HG02943 (cell line): ENCODE data around the gene TP53BP1.
A peak's percentile ranks its signal among the peaks of the same experiment; 100 is the strongest.

Source experiments
- ATAC-seq: cut with Tn5 transposase; IDR thresholded peaks from one replicate; pipeline ENCODE4 v1.9.1; 2021; ENCODE audit warnings: mild to moderate bottlenecking, low read depth, moderate library complexity; ENCODE audit not compliant: unreplicated experiment

The TP53BP1 gene

GRCh38 chr15:43521419-43521818 lies 28.5 kb upstream of the TP53BP1 start:
- no peak for ATAC-seq

DNA sequence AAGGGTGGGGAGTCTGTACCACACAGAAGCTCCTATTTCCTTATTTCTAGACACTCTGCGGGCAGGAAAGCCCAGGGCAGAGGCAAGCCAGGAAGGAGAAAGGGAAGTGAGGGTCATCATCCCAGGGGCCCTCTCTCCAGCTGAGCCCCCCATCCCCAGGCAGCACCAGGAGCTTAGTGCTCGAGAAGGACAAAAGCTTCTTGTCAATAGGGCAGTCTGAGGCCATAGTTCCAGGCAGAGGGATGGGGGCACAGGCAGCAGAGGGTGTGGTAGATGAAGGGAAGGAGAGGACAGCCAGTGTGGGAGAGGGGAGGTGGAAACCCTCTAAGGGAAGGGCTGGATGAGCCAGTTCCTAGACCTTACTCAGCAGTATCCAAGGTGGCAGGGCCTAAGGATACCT lies 27.2 kb upstream of the TP53BP1 start:
- ATAC-seq, result no peak

DNA sequence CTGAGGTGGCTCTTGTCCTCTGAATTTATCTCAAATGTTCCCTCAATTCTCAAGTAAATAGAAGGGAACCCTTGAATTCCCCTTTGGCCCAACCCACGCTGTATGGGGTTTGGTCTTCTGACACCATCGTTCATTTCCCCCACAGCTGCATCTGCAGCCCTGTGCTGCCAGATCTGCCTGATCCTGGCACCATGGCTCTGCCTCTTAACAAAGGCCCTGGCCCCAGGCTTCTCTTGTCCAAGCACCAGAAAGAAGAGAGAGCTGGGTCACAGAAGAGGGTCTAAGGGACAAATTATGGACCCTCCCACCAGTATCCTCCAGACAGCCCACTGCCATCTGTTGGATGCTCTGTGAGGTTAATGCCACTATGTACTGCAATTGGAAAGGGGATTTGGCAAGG lies 26.2 kb upstream of the TP53BP1 start:
- ATAC-seq, result no peak

- ATAC-seq, result no peak
Observed at GRCh38 chr15:43518197-43518761, 25.3 kb upstream of the TP53BP1 start.

GRCh38 chr15:43517354-43518196 lies 24.6 kb upstream of the TP53BP1 start, which contains the start of gene MAP1A:
TSS of gene MAP1A (plus strand) at chr15:43517608. CDS start at chr15:43521474, 3,866 bp downstream.
- no peak for ATAC-seq

DNA sequence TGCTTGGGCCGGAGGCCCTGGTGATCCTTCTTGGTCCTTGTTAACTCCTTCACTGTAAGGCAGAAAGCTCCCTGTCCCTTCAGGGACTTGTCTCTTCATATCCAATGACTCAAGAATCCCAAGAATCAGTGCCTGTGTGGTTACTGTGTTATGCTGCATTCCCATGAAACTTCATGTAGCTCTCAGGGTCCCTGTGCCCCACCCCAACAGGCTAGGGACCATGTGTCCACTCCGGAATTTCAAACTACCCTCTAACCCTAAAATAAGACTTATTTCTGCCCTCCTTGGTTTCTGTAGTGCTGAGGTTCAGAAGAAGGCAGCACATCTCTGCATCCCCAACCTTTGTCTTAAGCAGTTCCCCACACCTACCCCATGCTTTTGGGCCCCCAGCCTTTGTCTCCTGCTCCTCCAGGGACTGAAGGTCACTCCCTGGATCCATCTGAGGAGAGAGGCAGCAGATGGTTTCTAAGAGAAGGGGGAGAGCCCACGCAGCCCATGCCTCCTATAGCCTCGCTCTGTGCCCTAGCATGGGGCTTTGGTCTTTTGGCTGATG lies 23.9 kb upstream of the TP53BP1 start:
- no peak for ATAC-seq

DNA sequence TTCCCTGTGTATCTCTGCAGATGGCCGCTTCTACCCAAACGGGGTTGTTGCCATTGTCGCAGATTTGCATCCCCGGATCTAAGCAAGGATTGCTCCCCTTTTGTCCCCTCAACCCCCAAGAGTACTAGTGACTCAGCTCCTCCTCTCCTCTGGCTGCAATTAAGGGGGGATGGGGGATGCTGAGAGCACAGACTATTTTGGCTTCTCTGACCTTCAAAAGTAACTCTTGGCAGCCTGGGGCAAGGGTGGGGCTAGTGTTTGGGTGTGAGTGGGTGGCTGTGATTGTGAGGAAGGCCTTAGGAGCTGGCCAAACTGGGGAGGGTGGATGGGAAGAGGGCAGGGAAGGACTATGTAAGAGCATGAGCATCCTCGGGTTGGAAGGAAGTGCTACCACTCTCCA lies 23.2 kb upstream of the TP53BP1 start:
- no peak for ATAC-seq

DNA sequence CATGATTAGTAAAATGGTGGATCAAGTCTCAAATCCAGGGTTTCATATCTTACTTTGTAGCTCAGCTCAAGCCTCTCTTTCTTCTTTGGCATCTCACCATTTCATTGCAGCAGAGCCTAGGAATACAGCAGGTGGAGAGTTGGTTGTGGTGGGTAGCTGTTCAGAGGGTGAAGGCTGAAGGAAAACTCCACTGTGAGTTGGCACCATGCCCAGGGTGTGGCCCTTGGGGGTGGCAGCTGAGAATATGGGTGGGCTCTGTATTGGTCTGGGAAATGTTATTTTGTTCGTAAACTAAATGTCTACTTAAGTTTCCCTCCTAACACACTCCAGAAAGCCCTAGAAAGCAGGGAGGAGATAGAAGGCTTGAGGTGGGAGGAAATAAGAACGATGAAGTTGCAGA lies 22.8 kb upstream of the TP53BP1 start:
- ATAC-seq, result no peak

DNA sequence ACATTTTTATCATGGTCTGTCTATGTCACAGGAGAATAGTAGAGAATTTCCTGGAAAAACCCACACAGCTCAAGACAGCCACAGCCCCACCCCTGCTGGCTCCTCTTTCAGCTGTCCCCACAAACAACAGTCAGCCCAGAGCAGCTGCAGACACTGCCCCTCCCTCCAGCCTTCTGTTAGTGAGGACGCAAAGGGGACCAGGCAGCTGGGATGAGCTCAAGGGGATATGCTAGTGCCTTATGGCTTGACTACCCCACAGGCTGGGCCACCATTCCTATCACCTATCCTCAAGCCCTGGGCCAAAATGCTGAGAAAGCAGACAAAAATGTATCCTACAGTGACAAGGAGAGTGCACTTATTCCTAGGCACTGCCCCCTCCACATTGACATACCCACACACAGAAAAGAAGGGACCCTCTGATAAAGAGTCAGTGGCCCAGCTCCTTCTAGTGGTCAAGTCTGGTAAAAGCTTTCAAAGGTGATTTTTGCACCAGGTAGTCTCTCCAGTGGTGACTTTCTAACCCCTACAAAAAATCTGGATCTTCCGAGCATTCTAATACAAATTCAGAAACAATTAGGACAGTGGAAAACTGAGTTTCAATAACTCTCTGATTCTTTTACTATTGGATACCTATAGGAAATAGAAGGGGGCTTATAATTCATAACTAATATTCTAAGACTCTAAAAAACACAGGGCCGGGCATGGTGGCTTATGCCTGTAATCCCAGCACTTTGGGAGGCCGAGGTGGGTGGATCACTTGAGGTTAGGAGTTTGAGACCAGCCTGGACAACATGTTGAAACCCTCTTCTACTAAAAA lies 21.5 kb upstream of the TP53BP1 start:
- ATAC-seq, result no peak

GRCh38 chr15:43513550-43513949 lies 20.6 kb upstream of the TP53BP1 start:
- no peak for ATAC-seq

DNA sequence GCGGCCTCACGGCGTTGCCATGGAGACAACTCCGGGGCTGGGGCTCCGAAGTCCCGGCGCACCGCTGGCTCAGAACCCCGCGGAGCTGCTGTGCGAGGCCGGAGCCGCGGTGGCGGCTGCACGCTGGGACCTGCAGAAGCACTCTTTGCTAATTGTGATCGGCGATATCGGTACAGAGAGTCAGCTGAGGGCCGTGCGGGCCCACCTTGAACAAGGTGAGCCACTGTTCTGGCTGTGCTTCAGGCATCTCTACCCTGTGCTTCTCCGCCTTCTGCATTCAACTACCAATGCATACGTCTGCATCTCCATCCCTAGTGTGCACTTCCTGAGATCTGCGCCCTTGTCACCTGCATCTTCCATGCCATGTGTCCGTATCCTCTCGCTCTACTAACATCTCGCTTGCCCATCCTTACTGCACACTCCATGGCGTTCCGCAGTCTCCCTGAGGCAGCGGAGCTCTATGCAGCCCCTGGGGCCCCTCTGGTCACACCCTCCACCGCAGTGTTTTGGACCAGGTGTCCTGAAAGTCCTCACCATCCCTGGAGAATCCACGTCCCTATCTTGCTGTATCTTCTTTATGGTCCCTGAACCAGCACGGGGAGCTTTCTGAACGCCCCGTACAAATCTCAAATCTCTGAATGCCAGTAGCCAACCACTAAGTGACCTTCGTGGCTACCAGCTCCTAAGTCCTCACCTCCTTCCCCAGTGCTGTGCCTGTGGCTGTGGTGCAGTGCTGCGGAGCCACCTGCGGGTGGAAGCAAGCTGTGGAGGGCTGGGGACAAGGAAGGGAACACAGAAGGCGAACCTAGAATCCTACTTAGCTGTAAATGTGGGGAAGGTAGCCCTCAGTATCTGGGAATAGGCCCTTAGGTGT lies 18.3 kb upstream of the TP53BP1 start:
- peak; percentile 20 for ATAC-seq

DNA sequence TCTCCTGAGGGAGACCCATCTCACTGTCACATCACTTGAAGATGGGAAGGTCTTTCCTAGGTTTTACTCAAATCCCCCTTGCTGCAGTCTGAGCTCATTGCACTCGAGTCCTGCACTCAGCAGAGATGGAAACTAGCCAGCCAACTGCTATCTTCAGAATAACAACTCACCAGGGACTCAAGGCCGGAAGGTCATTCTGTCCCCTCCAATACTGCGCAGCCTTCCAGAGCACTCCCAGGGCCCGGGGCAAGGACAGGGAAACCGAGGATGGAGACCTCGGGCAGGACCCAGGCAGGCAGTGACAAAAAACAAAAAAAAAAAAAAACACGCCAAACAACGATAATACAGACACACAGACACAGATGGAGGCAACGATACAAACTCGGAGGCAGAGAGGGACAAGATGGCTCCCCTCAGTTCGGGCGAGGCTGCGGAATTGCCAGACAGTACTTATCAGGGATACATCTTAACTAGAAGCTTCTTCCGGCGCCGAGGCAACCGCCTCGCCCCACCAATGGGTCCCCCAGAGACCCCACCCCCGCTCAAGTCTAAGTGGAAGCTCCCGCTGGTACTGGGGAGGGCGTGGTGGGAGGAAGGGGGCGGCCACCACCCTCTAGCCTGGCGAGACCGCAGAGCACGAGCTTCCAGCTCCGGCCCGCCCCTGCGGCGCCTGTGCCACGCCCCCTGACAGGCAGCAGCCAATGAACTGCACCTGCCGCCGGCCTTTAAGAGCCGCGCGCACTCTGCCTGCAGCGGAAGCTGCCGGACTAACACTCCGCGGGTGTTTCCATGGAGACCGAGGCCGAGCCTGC lies 17.4 kb upstream of the TP53BP1 start:
- ATAC-seq, result peak; percentile 96

- no peak for ATAC-seq
Observed at GRCh38 chr15:43509660-43510199, 16.8 kb upstream of the TP53BP1 start.

DNA sequence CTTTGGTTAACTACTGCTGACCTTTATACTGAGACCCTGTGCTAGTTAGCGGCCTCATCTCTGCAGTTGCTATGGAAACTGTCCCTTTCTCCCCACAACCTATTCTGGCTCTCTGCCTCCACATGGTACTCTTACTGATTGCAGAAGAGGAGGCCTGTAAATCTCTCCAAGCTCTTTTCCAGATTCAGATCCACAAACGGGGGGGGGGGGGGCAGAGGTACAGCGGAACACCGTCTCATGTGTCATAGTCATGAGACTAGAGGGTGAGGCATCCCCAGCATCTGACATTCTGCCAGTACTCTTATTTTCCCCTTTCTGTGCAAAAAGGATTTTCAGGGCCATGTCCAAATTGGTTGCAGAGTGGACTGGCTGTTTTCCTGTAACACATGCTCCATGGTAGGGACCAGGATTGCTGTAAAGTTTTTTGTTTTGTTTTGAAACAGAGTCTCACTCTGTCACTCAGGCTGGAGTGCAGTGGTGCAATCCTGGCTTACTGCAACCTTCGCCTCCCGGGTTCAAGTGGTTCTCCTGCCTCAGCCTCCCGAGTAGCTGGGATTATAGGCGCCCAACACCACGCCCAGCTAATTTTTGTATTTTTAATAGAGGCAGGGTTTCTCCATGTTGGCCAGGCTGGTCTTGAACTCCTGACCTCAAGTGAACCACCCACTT lies 16.2 kb upstream of the TP53BP1 start:
- no peak for ATAC-seq

GRCh38 chr15:43508421-43508820 lies 15.5 kb upstream of the TP53BP1 start:
- ATAC-seq, result no peak

DNA sequence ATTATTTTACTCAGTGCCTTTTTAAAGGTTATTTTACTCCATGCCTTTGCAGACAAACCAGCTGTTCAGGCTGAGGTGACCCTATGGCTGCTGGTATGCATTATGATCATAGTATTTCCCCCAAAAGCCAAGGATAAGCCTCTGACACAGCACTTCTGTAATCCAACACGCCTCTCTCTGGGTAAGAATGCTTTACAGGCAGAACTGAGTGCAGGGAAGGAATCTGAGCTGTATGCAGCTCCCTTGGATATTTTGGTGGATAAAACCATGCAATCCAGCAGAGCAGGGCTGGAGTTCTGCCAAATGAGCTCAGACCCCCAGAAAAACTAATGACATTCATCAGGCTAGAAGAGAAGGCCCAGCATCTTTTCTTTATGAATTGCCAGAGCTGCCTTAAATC lies 12.8 kb upstream of the TP53BP1 start:
- no peak for ATAC-seq

DNA sequence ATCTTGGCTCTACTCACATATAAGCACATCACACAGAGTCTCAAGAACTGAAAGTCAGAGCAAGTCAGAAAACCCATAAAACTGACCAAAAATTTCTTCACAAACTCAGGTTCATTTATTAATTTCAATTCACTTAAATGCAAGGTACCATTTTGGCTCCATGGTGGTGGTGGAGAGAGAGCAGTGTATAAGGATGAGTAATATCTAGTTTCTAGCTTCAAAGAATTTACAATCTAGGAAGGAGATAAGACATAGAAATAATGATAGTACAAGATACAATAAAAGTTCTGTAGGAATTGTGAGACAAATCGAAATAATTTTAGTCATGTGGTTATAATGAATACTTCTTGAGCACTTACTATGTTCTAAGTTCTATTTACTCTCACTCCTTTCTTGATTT lies 6.7 kb upstream of the TP53BP1 start:
- no peak for ATAC-seq

DNA sequence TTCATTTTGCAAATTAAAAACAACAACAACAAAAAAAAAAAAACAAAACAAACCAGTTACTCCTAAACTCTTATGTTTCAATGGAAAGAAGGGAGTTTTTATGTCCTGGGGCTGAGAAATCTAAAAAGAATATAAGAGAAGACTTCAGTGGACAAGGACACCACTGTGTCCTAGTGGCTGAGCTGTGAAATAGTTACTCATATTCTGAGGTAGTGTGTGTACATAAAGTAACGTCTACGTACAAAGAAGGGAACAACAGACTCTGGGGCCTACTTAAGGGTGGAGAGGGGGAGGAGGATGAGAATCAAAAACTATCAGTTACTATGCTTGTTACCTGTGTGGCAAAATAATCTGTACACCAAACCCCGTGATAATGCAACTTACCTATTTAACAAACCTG lies 6.0 kb upstream of the TP53BP1 start:
- ATAC-seq, result no peak
